Stimulated activated CD8-positive, alpha-beta memory T cell treated with anti-CD3 and anti-CD28 coated beads, Interleukin-7, amount 100 ng/mL, for 48 hours (primary cell): ENCODE measurements around the gene KCNIP4.

Experiments used
- DNase-seq, 2 donors: peaks; one replicate each; pipeline ENCODE4 v3.0.0-alpha.2; 2020; ENCODE audit warnings: low read depth in 1 of 2; ENCODE audit errors: extremely low read depth in 1 of 2

KCNIP4 gene

DNA sequence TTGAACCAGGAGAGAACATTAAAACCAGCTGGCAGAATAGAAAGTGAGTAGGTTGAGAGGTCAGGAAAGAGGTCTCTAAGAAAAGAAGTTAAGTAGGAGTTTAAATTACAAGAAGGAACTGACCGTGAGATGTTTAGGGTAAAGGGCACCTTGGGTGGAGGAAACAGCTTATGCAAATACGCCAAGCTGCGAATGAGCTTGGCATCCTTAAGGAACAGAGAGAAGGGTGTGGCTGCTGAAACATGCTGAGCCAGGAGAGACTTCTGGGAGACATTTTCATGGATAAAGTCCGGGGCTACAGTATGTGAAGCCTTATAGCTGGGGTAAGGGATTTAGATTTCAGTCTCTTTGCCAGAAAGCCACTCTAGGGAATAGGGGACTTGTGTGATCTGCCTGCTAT, 249.1 kb downstream of the KCNIP4 start:
- DNase-seq: no peak

- DNase-seq: no peak
Observed at GRCh38 chr4:21697583-21697982, 251.0 kb downstream of the KCNIP4 start.

GRCh38 chr4:21695141-21695540, 253.4 kb downstream of the KCNIP4 start:
- DNase-seq: no peak

DNA sequence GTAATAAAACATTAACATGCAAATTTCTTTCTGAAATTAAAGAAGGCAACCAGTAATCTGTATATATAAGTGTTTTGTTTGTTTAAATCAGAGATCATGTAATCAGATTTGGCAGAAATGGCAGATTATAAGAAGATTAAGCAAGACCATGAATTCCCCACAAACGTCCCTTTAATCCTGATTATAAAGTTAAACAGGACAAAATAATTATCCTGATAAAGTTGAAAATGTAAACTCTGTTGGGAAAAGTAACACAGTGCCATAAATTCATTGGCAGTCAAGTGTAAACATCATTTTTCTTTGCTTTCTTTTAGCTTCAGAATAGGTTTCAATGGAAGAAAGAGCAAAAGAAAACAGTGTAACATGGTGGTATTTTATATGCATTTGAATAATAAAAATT, 256.3 kb downstream of the KCNIP4 start:
- DNase-seq: no peak

GRCh38 chr4:21688596-21689265, 259.8 kb downstream of the KCNIP4 start:
- no peak for DNase-seq

GRCh38 chr4:21685911-21686310, 262.7 kb downstream of the KCNIP4 start:
- DNase-seq: no peak

GRCh38 chr4:21680326-21680898, 268.2 kb downstream of the KCNIP4 start:
- no peak for DNase-seq

DNA sequence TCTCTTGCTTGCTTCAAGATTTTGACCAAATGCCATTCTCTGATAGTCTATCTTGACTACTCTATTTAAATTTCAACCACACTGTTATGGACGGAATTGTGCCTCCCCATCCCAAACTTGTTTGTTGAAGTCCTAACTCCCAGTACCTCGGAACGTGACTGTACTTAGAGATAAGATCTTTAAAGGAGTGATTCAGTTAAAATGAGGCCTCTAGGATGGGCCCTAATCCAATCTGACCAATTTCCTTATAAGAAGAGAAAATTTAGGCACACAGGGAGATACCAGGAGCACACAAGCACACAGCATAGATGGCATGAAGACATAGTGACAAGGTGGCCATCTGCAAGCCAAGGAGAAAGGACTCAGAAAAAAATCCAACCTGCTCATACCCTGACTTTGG, 269.9 kb downstream of the KCNIP4 start:
- no peak for DNase-seq

DNA sequence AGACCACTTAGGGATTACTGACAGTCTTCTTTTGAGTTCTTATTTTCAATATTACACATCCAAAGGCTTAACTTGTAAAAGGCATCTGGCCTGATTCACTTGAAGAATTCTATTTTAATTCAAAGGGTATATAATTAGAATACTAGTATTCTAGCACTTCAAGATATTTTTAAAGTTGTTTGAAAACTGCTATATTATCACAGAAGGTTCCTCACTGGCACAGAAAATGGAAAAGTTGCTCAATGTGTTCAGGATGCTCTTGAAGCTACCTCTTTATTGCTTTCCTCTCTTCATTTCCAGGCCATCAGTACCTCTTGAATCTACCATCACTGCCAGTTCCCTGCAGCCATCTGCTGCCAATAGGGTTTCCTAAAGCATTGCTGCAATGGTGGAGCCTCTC, 271.4 kb downstream of the KCNIP4 start:
- DNase-seq: no peak

GRCh38 chr4:21664355-21664754, 284.2 kb downstream of the KCNIP4 start:
- DNase-seq: no peak

GRCh38 chr4:21656832-21657231, 291.7 kb downstream of the KCNIP4 start:
- no peak for DNase-seq

DNA sequence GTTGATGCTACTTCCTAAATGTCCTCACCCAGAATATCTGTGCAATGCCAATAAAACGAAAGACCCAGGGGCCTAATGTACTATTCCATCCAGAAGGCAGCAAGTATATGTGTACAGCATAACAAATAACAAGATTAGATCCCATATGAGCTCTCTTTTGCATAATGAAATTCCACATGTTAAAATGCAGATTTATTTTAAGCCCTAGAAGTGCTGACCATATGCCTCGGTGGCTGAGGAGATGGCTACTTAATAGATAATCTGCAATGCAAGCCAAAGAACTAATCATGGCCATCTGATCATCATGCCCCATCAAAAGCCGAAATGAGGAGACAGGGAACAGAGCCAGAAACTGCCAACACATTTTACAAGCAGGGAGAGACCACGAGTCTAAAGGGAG, 293.5 kb downstream of the KCNIP4 start:
- DNase-seq: no peak

DNA sequence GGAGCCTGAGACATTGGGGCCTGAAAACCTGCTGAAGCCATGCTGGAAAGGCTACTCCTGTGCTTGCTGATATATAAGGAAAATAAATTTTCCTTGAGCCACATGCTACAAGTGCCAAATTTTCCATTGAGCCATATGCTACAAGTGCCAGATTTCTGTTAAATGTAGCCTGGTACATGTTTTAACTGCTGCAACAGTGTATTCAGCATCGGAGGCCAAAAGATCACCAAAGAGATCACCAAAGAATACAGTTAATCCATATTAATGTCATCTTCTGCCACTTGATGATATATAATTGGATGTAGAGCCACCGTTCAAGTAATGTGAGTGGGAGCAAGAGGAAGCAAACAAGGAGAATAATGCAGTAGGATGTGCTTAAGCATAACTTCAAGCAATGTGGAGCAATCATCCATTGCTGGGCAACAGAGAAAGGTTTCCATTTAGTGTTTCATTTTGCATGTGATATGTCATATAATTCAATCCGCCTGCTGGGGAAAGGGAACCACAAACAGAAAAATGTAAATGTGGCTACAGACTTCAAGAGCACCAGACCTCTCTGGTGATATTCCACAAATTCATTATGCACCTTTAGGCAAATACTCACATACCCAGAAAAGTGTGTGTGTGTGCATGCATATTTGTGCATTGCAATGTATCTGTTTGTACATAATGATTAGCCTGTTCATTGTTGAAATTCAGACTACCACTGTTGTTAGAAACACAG, 295.9 kb downstream of the KCNIP4 start:
- no peak for DNase-seq

GRCh38 chr4:21649391-21650090, 299.0 kb downstream of the KCNIP4 start:
- DNase-seq: no peak

DNA sequence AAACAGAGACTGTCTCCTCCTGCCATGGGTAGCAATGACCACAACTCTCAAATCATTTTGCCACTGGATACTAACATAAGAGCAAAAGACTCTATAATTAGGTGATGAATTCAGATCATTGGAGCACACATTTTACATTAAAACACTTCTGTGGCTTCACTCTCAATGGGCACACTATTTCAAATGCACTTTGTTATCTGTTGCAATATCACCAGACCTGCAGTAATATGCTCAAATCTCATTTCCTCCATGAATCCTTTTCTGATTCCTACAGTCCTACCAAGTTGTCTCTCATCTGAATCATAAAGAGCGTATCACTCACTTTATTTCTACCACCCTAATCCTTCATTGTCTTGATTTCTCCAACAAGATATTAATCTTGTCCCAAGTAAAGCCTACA, 302.8 kb downstream of the KCNIP4 start:
- DNase-seq: no peak

DNA sequence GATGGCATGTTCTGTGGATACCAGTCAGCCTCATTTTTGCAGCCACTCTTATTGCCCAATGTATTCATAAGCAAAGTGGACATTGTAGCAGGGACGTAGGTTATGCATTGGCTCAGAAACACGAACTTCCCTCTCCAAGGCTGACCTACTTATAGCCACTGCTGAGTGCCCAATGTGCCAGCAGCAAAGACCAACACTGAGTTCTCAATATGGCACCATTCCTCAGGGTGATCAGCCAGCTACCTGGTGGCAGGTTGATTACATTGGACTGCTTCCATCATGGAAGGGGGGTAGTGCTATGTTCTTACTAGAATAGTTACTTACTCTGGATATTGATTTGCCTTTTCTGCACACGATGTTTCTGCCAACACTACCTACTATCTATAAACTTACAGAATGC, 306.9 kb downstream of the KCNIP4 start:
- no peak for DNase-seq

DNA sequence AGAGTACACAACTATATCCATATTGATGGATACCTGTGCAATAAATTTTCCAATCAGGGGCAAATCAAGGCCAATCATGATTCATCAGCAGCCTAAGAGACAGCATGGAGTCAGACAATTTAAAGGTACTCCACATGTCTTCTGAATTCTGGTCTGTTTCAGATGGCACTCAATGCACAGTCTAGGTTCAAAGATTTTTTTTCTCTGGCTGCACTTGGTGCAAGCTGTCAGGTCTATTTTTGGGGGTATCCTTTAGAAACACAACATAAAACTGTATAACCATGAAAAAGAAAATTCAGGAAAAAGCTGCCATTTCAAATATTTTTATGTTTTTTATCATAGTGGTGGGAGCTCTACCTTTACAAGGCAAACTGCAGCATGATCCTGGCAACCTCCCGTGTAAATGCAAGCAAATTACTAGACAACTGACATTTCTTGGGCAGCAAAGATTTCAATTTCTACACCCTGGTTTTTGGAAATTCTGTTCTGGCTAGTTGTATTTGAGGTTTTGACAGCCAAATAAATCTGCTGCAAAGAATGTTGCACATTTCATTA, 310.3 kb downstream of the KCNIP4 start:
- no peak for DNase-seq

DNA sequence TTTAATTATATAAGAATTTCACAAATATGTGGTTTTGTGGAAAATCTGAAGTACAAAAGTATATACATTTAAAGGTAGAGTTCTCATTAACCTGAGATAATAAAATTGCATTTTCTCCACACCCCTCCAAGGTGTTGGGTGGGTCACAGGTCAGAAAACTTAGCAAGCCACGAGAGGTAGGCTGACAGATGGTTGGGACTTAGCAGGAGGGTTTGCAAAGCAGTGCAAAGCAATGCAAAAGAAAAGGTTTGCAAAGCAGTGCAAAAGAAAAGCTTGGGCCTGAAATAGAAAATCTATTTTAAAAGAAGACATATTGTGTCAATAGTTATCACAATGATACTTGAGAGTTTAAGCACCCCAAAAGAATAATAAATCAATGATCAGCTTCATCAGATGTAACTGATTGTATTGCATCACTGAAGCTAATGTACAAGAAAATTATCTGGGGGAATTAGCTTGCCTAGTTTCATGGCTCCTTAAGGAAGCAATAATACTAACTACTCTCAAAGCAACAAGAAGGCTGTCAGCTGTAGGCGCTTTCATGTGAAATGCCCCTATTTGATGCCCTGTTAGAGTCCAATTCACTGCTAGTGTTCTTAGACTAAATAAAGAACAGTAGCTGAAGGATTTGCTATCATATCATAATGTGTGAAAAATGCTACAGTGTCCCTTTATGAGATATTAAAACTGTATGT, 319.5 kb downstream of the KCNIP4 start:
- DNase-seq: no peak

DNA sequence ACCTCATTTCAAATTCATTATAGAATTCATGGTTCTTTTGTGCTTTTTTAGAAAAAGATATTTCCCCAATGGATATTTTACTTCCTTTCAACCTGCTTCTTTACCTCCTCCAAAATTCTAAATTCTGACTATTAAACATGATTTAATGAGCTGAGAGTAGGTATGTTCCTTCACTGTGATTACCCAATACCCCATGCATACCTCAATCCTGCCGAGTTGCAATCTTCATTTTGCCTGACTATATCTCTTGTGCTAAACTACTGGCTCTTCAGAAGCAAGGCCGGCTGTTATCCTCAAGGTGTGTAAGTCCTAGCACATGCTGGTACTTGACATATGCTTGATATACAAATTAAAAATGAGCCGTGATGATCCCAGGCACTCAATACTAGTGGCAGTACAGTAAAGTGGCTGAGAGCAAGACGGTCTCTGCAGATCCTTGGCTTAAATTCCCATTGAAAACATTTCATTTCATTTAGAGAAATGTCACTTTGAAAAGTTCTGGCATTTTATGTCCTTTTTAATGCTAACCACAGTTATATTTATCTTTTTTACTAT, 320.4 kb downstream of the KCNIP4 start:
- no peak for DNase-seq

DNA sequence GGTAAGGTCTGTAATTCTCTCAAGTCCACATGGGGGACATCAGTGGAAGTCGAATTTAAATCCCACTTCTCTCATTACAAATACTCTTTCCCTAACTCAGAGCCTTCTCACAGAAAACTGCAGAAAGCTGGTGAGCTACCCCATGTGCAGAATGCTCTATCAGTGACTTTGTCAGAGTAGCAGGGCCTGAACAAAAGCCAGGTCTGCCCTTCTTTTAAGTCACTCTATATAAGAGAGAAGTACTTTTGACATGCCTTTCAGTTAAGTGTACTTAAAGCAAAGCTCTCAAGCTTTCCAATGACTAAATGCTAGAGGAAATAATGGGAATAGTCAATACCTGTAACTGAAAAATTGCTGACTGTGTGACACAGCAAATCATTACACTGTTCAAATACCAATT, 323.1 kb downstream of the KCNIP4 start:
- no peak for DNase-seq

GRCh38 chr4:21605006-21605405, 343.6 kb downstream of the KCNIP4 start:
- DNase-seq: no peak
